Omental fat pad (tissue), 4 donors: Measurements from ENCODE around the gene IER5. TPM values are rescaled to one million over a fixed set of nuclear protein-coding genes. Genes with fewer than 3 reads are reported as not detected.

ENCODE experiments used
- ATAC-seq: fragments of 150-250 bp; one replicate; pipeline ENCODE4 v1.9.1; 2016; ENCODE audit warnings: mild to moderate bottlenecking, moderate library complexity; ENCODE audit not compliant: low FRiP score
- DNase-seq: peaks from one replicate; pipeline ENCODE4 v3.0.0-alpha.2; 2019; ENCODE audit warnings: low spot score
- CTCF ChIP-seq, 3 donors: fragments of 450-650 bp; IDR thresholded peaks; one replicate each; pipeline ENCODE4 v1.5.1; 2016 to 2017; ENCODE audit warnings: antibody characterized with exemption in 3 of 3, mild to moderate bottlenecking in 3 of 3, moderate library complexity in 2 of 3
- total RNA-seq, 4 donors: library from RNA; depleted of rRNA; stranded (reverse); fragments of >200 nt; gene quantifications; one replicate each; pipeline ENCODE4 v1.1.0, GENCODE V29; 2016

The IER5 gene
- total RNA-seq, 4 donors from 2014 or later, result 6.7 to 45.4 (median 19.5) TPM

- ATAC-seq (no peak), DNase-seq (no peak)
- TF ChIP-seq CTCF (IDR thresholded peaks at IDR 0.05), result no peak
Observed at GRCh38 chr1:181077576-181078242, 10.8 kb upstream of the IER5 start.

GRCh38 chr1:181079382-181079781 is 9.1 kb upstream of the IER5 start:
- ATAC-seq, result no peak
- no peak for TF ChIP-seq CTCF (IDR thresholded peaks at IDR 0.05)
- DNase-seq, result no peak

- ATAC-seq (no peak), DNase-seq (no peak)
- no peak for TF ChIP-seq CTCF (IDR thresholded peaks at IDR 0.05)
Observed at GRCh38 chr1:181079920-181080319, 8.6 kb upstream of the IER5 start.

- no peak for DNase-seq
- ATAC-seq, result no peak
- no peak for TF ChIP-seq CTCF (IDR thresholded peaks at IDR 0.05)
Observed at GRCh38 chr1:181080556-181080955, 7.9 kb upstream of the IER5 start.

GRCh38 chr1:181081395-181081794 is 7.1 kb upstream of the IER5 start:
- DNase-seq (no peak), ATAC-seq (no peak)
- no peak for TF ChIP-seq CTCF (IDR thresholded peaks at IDR 0.05)

- ATAC-seq (no peak), DNase-seq (no peak)
- no peak for TF ChIP-seq CTCF (IDR thresholded peaks at IDR 0.05)
Observed at GRCh38 chr1:181083842-181084605, 4.5 kb upstream of the IER5 start.

- DNase-seq (no peak), ATAC-seq (no peak)
- TF ChIP-seq CTCF (IDR thresholded peaks at IDR 0.05), result no peak
Observed at GRCh38 chr1:181084606-181084969, 3.9 kb upstream of the IER5 start.
